HCT116 (cell line): ENCODE results near the gene MBTPS1. TPM values are rescaled to one million over a fixed set of nuclear protein-coding genes. Genes with fewer than 3 reads are reported as not detected.

Experiments used
- ATAC-seq: fragments of 200-7000 bp; cut with Tn5 transposase; 2 replicates; pipeline ENCODE4 v1.9.1; 2020; ENCODE audit warnings: mild to moderate bottlenecking, moderate library complexity
- BruUV-seq: library from RNA; stranded (reverse); fragments of 400-500 nt; replicated peaks from 2 replicates; lab custom pipeline; 2021; lab: Mats Ljungman, UMichigan
- CTCF ChIA-PET: fragments of 300-600 bp; sonication (Branson Sonifier 250); formaldehyde crosslinking; loops from one replicate; lab custom pipeline; 2021; ENCODE audit warnings: antibody characterized with exemption; lab: Charles Lee
- POLR2A ChIA-PET: fragments of 300-600, 350-600 bp; sonication (Branson Sonifier 250); formaldehyde crosslinking; loops from one replicate; lab custom pipeline; 2021; ENCODE audit warnings: antibody characterized with exemption; lab: Charles Lee
- RAD21 ChIA-PET, 2 experiments: fragments of 300-600 bp; sonication (Branson Sonifier 250); formaldehyde crosslinking; loops; one replicate each; lab custom pipeline; 2023; ENCODE audit warnings: low total read pairs in 2 of 2; ENCODE audit not compliant: uncharacterized antibody in 2 of 2, unreplicated experiment in 2 of 2, low non-redundant PET in 1 of 2; lab: Charles Lee
- DNase-seq: peaks from one replicate; pipeline ENCODE4 v3.0.0-alpha.2; 2010; ENCODE audit warnings: low read depth, low spot score
- H2AFZ ChIP-seq: fragments of 200-600 bp; shearing (Covaris generic), sonication (generic); 2 replicates; pipeline ENCODE4 v1.6.1; 2017; ENCODE audit warnings: low read depth, mixed run types, mixed read lengths, antibody characterized with exemption, low read length; ENCODE audit not compliant: poor library complexity, severe bottlenecking
- H3K27ac ChIP-seq: 2 replicates; pipeline ENCODE4 v1.5.1; 2012; ENCODE audit warnings: low read depth, low read length
- H3K27me3 ChIP-seq: fragments of 200-600 bp; sonication (generic); 2 replicates; pipeline ENCODE4 v1.6.1; 2016; ENCODE audit warnings: mixed run types, low read length, mixed read lengths; ENCODE audit not compliant: insufficient read depth
- H3K36me3 ChIP-seq, 2 experiments: fragments of 200-500 bp in 1 of 2; fragments of 200-600 bp in 1 of 2; sonication (Bioruptor generic) in 1 of 2; sonication (generic) in 1 of 2; 2 replicates each; pipeline versions ENCODE4 v1.5.1 to v1.6.1; 2014 to 2016; ENCODE audit warnings: low read length in 2 of 2, inconsistent platforms in 1 of 2, mixed read lengths in 1 of 2, mixed run types in 1 of 2; ENCODE audit not compliant: insufficient read depth in 2 of 2, control insufficient read depth in 1 of 2
- H3K4me1 ChIP-seq, 2 experiments: fragments of 200-600 bp in 1 of 2; sonication (generic) in 1 of 2; 2 replicates each; pipeline versions ENCODE4 v1.5.1 to v1.6.1; 2012 to 2017; ENCODE audit warnings: low read length in 2 of 2, inconsistent platforms in 1 of 2, mild to moderate bottlenecking in 1 of 2, mixed read lengths in 1 of 2, mixed run types in 1 of 2, moderate library complexity in 1 of 2; ENCODE audit not compliant: insufficient read depth in 2 of 2, control insufficient read depth in 1 of 2
- H3K4me2 ChIP-seq: fragments of 200-600 bp; sonication (generic); 2 replicates; pipeline ENCODE4 v1.6.1; 2017; ENCODE audit warnings: mixed run types, low read length, mixed read lengths
- H3K4me3 ChIP-seq, 2 experiments: fragments of 200-600 bp in 1 of 2; sonication (generic) in 1 of 2; replicated peaks in 1 of 2; 2 replicates each; pipeline ENCODE4 v1.5.1; 2011 to 2016; ENCODE audit warnings: low read length in 2 of 2, control low read depth in 1 of 2, low read depth in 1 of 2, mild to moderate bottlenecking in 1 of 2, mixed read lengths in 1 of 2, mixed run types in 1 of 2
- H3K79me2 ChIP-seq: fragments of 200-600 bp; sonication (generic); 2 replicates; pipeline ENCODE4 v1.6.1; 2017; ENCODE audit warnings: mild to moderate bottlenecking, mixed run types, low read length, moderate library complexity, mixed read lengths; ENCODE audit not compliant: insufficient read depth
- H3K9ac ChIP-seq: fragments of 200-600 bp; sonication (generic); 2 replicates; pipeline ENCODE4 v1.6.1; 2016; ENCODE audit warnings: low read length, mixed read lengths
- H3K9me2 ChIP-seq: fragments of 200-600 bp; sonication (generic), shearing (Covaris generic); 2 replicates; pipeline ENCODE4 v1.6.1; 2017; ENCODE audit warnings: mixed run types, mild to moderate bottlenecking, moderate library complexity; ENCODE audit not compliant: insufficient read depth
- H3K9me3 ChIP-seq, 2 experiments: fragments of 200-500 bp in 1 of 2; fragments of 200-600 bp in 1 of 2; sonication (Bioruptor generic) in 1 of 2; sonication (generic) in 1 of 2; 2 replicates each; pipeline ENCODE4 v1.6.1; 2014 to 2017; ENCODE audit warnings: low read length in 2 of 2, mixed read lengths in 2 of 2, inconsistent platforms in 1 of 2, low read depth in 1 of 2, mild to moderate bottlenecking in 1 of 2, mixed run types in 1 of 2, moderate library complexity in 1 of 2; ENCODE audit not compliant: control insufficient read depth in 1 of 2, insufficient read depth in 1 of 2
- H4K20me1 ChIP-seq: fragments of 200-600 bp; sonication (generic), shearing (Covaris generic); 2 replicates; pipeline ENCODE4 v1.6.1; 2017; ENCODE audit warnings: mixed run types, mild to moderate bottlenecking, moderate library complexity; ENCODE audit not compliant: insufficient read depth
- CEBPB ChIP-seq: IDR thresholded peaks from 2 replicates; pipeline ENCODE4 v1.6.1; 2012; ENCODE audit warnings: low read depth
- ELF1 ChIP-seq: IDR thresholded peaks from 2 replicates; pipeline ENCODE4 v1.6.1; 2012; ENCODE audit warnings: low read depth, borderline replicate concordance
- EZH2 ChIP-seq: fragments of 200-600 bp; sonication (generic); IDR thresholded peaks from 2 replicates; pipeline ENCODE4 v1.6.1; 2017; ENCODE audit warnings: antibody characterized with exemption, mixed run types
- POLR2A ChIP-seq: IDR thresholded peaks from 2 replicates; pipeline ENCODE4 v1.7.0; 2011; ENCODE audit warnings: borderline replicate concordance; ENCODE audit not compliant: insufficient read depth, insufficient read length; ENCODE audit errors: extremely low read depth
- RAD21 ChIP-seq: IDR thresholded peaks from 2 replicates; pipeline ENCODE4 v1.6.1; 2012; ENCODE audit warnings: low read depth, mild to moderate bottlenecking
- SIN3A ChIP-seq: IDR thresholded peaks from 2 replicates; pipeline ENCODE4 v1.6.1; 2012; ENCODE audit warnings: low read depth
- SP1 ChIP-seq: IDR thresholded peaks from 2 replicates; pipeline ENCODE4 v1.6.1; 2012; ENCODE audit warnings: low read depth
- TCF7L2 ChIP-seq: IDR thresholded peaks from 2 replicates; pipeline ENCODE4 v1.7.0; 2011; ENCODE audit warnings: borderline replicate concordance, inconsistent platforms; ENCODE audit not compliant: insufficient read depth, insufficient read length; ENCODE audit errors: extremely low read depth
- intact Hi-C: fragments of 100-400 bp; cut with micrococcal nuclease; formaldehyde crosslinking; loops from 2 replicates; pipeline ENCODE4 v1.10.0; 2022
- total RNA-seq: library from RNA; stranded (reverse); gene quantifications from one replicate; pipeline ENCODE4 v1.2.1, GENCODE V29; 2021; ENCODE audit not compliant: unreplicated experiment
- TF ChIP-seq, protein P1 (sequence below): IDR thresholded peaks from 2 replicates; pipeline ENCODE4 v1.6.1; 2012
- TF ChIP-seq, protein P2 (sequence below): IDR thresholded peaks from 2 replicates; pipeline ENCODE4 v1.6.1; 2012
- TF ChIP-seq, protein P3 (sequence below): IDR thresholded peaks from 2 replicates; pipeline ENCODE4 v1.6.1; 2012; ENCODE audit warnings: low read depth

MBTPS1 gene
- total RNA-seq, 1 experiment from 2014 or later, result 111 TPM

DNA sequence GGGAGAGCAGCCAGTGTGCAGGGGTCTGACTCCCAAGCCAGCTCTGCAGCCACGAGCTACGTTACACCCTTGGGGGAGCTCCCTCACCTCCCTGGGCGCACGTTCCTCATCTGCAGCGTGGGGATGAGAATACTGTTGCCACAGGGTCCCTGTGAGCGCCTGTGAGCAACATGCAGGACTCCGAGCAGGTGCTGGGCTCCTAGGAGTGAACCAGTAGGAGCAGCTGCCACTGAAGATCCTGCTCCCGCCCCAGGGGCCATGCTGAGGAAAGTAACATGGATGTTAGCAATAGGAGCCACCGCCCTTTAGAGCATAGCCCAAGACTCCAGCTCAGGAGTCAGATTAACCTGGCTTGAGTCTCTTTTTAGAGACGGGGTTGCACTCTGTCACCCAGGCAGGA, 44.3 kb upstream of the MBTPS1 start:
- Histone ChIP-seq H3K27ac (no peak overlapping the region), H3K4me3 (no peak overlapping the region), H4K20me1 (no peaks in the 10 kb centered on the region), H3K9me3 (no peaks in the 10 kb centered on the region; a peak in 1 of 4 replicates), H3K27me3 (peaks cover 13% of the 10 kb centered on the region; the same call in 1 of the 2 replicates), H3K4me2 (no peak overlapping the region), H3K9ac (no peak overlapping the region), H2AFZ (no peak overlapping the region), H3K4me1 (peaks cover 0 to 5% of the 10 kb centered on the region in 2 experiments; a peak in 1 of 4 replicates), H3K36me3 (no peaks in the 10 kb centered on the region), H3K79me2 (no peaks in the 10 kb centered on the region), H3K9me2 (no peaks in the 10 kb centered on the region)
- no peak for DNase-seq
- CTCF ChIA-PET, result interaction anchor here (1.3 kb wide), 1 partner anchor 26 kb away, joined by 6 read pairs; the partner anchor contains the start of gene TAF1C
- intact Hi-C loops, result no loop called here
- BruUV-seq, result no TSS peak
- RAD21 ChIA-PET, result no interaction called here
- POLR2A ChIA-PET, result no interaction called here
- no peak for ATAC-seq
- TF ChIP-seq, protein P1, sequence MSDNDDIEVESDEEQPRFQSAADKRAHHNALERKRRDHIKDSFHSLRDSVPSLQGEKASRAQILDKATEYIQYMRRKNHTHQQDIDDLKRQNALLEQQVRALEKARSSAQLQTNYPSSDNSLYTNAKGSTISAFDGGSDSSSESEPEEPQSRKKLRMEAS, result no peak
- no peak for TF ChIP-seq RAD21
- TF ChIP-seq, protein P2, sequence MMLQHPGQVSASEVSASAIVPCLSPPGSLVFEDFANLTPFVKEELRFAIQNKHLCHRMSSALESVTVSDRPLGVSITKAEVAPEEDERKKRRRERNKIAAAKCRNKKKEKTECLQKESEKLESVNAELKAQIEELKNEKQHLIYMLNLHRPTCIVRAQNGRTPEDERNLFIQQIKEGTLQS, result no peak
- TF ChIP-seq, protein P3, sequence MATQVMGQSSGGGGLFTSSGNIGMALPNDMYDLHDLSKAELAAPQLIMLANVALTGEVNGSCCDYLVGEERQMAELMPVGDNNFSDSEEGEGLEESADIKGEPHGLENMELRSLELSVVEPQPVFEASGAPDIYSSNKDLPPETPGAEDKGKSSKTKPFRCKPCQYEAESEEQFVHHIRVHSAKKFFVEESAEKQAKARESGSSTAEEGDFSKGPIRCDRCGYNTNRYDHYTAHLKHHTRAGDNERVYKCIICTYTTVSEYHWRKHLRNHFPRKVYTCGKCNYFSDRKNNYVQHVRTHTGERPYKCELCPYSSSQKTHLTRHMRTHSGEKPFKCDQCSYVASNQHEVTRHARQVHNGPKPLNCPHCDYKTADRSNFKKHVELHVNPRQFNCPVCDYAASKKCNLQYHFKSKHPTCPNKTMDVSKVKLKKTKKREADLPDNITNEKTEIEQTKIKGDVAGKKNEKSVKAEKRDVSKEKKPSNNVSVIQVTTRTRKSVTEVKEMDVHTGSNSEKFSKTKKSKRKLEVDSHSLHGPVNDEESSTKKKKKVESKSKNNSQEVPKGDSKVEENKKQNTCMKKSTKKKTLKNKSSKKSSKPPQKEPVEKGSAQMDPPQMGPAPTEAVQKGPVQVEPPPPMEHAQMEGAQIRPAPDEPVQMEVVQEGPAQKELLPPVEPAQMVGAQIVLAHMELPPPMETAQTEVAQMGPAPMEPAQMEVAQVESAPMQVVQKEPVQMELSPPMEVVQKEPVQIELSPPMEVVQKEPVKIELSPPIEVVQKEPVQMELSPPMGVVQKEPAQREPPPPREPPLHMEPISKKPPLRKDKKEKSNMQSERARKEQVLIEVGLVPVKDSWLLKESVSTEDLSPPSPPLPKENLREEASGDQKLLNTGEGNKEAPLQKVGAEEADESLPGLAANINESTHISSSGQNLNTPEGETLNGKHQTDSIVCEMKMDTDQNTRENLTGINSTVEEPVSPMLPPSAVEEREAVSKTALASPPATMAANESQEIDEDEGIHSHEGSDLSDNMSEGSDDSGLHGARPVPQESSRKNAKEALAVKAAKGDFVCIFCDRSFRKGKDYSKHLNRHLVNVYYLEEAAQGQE, result no peak
- no peak for TF ChIP-seq POLR2A
- no peak for TF ChIP-seq EZH2
- no peak for TF ChIP-seq SP1
- TF ChIP-seq ELF1, result no peak
- TF ChIP-seq TCF7L2, result no peak
- no peak for TF ChIP-seq CEBPB
- TF ChIP-seq SIN3A, result no peak
